ENCODE data around the gene NRXN2.
A peak's percentile ranks its signal among the peaks of the same experiment; 100 is the strongest.

NRXN2 gene

DNA sequence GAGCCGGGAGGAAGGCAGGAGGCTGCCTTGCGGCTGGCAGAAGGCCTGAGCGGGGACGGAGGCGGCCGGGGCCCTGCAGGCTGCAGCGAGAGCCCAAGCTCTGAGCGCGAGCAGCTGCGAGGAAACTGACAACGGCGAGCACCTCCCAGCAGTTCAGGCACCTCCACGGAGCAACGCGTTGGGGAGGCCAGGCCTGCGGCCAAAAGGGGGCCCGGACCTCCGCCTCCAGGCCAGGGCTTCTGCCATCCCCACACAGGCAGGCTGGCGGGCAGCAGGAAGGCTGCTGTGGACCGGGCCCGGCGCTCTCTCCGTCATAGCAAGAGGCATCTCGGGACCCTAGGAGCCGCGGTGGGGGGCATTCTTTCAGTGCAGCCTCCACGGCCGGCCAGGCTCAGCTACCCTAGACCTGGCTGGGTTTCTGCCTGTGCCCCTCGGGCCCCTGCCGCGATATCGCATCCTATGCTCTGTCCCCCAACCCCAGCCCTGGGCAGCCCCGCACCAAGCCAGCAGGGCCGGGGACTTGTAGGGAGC is 154.9 kb downstream of the NRXN2 start:
- TF ChIP-seq, protein P1, sequence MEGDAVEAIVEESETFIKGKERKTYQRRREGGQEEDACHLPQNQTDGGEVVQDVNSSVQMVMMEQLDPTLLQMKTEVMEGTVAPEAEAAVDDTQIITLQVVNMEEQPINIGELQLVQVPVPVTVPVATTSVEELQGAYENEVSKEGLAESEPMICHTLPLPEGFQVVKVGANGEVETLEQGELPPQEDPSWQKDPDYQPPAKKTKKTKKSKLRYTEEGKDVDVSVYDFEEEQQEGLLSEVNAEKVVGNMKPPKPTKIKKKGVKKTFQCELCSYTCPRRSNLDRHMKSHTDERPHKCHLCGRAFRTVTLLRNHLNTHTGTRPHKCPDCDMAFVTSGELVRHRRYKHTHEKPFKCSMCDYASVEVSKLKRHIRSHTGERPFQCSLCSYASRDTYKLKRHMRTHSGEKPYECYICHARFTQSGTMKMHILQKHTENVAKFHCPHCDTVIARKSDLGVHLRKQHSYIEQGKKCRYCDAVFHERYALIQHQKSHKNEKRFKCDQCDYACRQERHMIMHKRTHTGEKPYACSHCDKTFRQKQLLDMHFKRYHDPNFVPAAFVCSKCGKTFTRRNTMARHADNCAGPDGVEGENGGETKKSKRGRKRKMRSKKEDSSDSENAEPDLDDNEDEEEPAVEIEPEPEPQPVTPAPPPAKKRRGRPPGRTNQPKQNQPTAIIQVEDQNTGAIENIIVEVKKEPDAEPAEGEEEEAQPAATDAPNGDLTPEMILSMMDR (IDR thresholded peaks at IDR 0.05; ENCODE audit: low read length, missing control alignments) = no peak
- DNase-seq (ENCODE audit: low read depth) = no peak
- no peak overlapping the region for H3K4me3 ChIP-seq (replicated peaks; ENCODE audit: low read depth, low read length)

DNA sequence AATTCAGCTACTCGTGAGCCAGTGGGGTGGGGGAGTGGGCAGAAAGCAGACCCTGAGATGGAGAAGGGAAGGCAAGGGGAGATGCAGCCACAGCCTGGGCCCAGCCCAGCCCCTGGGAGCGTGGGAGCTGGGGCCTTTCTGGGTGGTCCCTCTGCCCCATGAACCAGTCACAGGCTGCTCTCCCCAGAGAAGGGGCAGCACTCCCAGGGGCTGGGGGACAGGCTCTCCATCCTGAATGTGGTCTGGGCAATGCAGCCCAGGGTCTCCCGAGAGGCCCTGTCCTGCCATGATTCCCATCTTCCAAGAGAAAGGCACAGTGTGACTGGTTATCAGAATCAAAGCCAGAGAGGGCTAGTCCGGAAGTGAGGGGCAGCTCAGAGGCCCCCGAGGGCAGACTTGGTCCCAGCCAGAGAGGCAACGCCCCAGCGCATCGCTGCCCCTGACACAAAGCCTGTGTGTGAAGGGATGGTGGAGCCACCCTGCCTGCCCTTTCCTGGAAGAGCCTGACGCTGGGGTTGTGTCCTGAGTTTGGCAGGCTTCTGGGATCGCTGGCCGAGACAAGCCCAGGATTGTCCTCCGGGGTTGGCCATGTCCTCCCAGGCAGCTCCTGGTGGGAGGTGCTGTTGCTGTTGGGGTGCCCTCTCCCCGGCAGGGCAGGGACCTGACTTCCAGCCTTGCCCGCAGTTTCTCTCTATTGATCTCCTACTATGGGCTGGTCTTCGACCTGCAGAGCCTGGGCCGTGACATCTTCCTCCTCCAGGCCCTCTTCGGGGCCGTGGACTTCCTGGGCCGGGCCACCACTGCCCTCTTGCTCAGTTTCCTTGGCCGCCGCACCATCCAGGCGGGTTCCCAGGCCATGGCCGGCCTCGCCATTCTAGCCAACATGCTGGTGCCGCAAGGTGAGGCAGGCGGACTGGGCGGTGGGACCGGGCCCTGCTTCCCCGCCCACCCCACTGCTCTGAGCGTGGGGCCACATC is 155.8 kb downstream of the NRXN2 start:
- H3K4me3 ChIP-seq (replicated peaks; ENCODE audit: low read depth, low read length) = no peak overlapping the region
- TF ChIP-seq, protein P1 (IDR thresholded peaks at IDR 0.05; ENCODE audit: low read length, missing control alignments) = no peak
- no peak for DNase-seq (ENCODE audit: low read depth)

DNA sequence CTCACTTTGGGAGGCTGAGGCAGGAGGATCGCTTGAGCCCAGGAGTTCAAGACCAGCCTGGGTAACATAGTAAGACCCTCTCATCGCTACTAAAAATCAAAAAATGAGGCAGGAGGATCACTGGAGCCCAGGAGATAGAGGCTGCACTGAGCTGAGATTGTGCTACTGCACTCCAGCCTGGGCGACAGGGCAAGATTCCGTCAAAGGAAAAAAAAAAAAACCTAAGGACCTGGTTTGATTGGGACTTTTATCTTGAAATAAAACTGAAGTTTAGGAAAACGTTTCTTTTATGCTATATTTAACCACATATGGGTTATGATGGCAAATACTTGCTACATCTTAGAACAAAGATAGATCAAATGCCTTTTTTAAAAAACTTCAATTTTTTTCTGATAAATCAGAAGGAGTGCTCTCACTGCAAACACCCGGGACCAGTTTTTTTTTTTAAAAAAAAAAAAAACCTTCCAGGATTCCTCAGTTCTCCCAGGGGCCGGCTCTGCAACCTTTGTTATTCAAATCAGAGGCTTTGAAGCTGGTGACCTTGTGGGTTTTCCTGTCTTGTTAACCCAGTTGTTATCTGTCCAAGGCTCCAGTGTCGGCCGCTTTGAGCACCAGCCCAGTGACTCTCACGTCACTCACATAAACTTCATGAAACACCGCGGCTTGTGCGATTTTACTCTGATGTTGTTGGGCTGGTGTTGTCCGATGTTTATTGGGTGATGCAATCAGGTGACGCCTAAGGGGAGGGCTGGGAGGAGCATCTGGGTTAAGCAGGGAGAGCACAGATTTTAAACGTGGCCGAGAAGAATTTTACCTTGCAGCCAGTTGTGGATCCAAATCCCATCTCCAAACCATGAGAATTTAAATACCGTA is 156.7 kb downstream of the NRXN2 start:
- DNase-seq (ENCODE audit: low read depth) = peak; percentile 84
- H3K4me3 ChIP-seq (replicated peaks; ENCODE audit: low read depth, low read length) = peak overlapping the region; percentile 27
- TF ChIP-seq, protein P1 (IDR thresholded peaks at IDR 0.05; ENCODE audit: low read length, missing control alignments) = no peak

DNA sequence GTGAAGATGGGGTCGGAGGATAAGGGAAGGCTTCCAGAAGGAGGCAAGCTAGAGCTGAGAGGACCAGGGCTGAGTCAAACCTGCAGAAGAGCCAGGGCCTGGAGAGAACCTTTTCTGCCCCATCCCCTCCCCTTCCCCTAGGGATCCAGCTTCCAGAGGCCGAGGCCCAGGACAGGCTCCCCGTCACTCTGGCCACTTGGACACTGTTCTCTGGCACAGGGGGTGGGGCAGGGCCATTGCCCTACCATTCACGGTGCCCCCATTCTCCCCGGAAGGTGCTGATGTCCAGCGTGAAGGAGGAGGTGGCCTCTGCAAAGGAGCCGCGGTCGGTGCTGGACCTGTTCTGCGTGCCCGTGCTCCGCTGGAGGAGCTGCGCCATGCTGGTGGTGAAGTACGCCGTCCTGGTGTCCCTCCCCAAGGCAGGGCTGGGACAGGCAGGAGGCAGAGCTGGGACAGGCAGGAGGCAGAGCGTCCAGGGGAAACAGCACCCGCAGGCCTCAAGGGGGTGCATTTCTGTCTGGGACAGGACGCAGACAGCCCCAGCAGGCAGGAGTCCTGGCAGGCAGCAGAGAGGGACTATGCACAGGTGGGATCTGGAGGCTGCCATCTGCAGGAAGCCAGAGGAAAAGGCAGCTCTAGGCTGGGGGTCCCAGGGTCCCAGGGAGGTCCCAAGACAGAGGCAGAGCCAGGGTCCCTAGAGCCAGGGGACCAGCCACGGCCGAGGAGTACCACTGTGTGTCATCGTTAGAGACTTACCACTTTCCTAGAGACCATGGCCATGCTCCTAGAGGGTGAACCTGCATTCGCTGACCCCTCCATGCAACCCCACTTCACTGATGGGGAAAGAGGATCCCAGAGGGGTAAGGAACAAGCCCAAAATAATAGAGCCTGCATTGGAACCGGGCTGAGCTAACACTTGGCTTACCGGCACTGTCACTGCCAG is 157.8 kb downstream of the NRXN2 start:
- TF ChIP-seq, protein P1 (IDR thresholded peaks at IDR 0.05; ENCODE audit: low read length, missing control alignments) = no peak
- DNase-seq (ENCODE audit: low read depth) = no peak
- H3K4me3 ChIP-seq (replicated peaks; ENCODE audit: low read depth, low read length) = no peak overlapping the region

DNA sequence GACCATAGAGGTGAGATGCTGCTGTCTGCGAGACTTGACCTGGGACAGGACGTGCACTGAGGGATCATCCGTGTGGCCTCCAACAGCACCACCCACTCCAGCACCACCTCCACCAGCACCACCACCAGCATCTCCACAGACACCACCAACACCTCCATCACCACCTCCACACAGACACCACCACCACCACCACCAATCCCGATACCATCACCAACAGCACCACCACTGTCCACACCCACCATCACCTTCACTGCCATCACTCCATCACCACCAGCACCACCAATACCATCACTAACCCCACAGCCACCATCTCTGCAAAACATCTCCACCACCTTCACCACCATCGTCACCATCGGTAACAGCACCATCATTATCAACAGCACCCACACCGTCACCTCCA is 158.6 kb downstream of the NRXN2 start:
- DNase-seq (ENCODE audit: low read depth) = no peak
- TF ChIP-seq, protein P1 (IDR thresholded peaks at IDR 0.05; ENCODE audit: low read length, missing control alignments) = no peak
- H3K4me3 ChIP-seq (replicated peaks; ENCODE audit: low read depth, low read length) = no peak overlapping the region

DNA sequence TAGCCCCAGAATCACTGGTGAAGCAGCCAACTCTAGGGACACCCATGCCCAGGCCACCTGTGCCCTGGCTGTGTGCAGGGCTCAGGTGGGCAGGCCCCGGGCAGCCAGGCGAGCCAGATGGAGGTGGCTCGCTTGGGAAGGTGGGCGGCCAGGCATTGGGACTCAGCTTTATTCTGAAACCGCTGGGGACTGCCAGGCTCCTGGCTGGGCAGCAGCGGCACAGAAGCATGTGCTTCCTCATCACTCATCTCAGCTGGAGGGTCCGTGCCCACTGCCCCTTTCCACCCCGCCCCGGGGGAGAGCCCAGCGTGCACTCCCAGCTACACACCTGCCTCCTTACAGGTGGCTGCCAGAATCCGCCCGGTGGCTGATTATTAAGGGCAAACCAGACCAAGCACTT is 159.0 kb downstream of the NRXN2 start:
- TF ChIP-seq, protein P1 (IDR thresholded peaks at IDR 0.05; ENCODE audit: low read length, missing control alignments) = no peak
- H3K4me3 ChIP-seq (replicated peaks; ENCODE audit: low read depth, low read length) = no peak overlapping the region
- DNase-seq (ENCODE audit: low read depth) = no peak

All from fibroblast of pulmonary artery (primary cell).